GM19372 (cell line): ENCODE measurements around the gene KLK5.

ENCODE experiments used
- ATAC-seq: cut with Tn5 transposase; IDR thresholded peaks from one replicate; pipeline ENCODE4 v1.9.1; 2021; ENCODE audit warnings: mild to moderate bottlenecking, low read depth, moderate library complexity; ENCODE audit not compliant: unreplicated experiment

Gene KLK5

DNA sequence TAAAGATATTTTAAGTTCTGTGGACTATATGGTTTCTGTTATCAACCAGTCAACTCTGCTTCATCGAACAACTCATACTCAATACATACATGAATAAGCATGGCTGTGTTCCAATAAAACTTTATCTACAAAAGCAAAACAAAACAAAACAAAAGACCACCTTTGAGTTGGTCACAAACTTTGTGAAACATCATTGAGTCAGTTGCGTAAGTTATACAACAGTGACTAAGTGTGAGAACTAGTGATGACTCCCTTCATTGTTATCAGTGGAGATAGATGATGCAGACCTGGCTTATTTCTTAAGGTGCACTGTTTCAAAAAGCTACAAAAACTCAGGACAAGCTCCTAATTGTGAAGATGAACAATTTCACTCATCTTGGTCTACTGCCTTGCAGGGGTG, 27.1 kb downstream of the KLK5 start:
- no peak for ATAC-seq

GRCh38 chr19:50924586-50924985, 28.3 kb downstream of the KLK5 start:
- ATAC-seq: no peak

DNA sequence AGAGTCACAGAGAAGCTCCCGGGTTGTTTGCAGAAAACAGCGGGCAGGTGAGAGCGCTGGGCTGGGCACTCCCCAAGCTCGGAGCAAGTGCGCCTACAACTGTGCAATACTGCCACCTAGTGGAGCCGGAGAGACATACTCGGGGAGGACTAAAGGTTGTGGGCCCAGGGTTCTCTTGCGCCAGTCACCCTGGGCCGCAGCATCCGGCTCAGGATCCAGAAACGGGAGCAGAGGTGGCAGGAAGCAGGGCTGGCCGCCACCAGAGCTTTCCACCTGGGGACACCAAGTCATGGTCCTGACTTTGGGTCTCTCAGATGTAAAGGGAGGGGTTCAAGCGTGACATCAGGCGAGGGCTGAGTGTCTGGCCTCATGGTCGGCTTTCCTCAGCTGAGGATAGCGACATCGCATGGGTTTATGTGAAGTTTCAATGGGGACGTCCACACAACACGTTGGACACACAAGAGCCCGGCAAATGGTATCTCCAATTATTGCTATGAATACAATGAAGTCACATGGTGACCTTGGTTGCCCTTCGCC, 30.5 kb downstream of the KLK5 start:
- ATAC-seq: no peak

- no peak for ATAC-seq
These were observed 31.2 kb downstream of the KLK5 start for GRCh38 chr19:50921426-50922316.

GRCh38 chr19:50916069-50916468, 36.8 kb downstream of the KLK5 start:
- ATAC-seq: no peak

DNA sequence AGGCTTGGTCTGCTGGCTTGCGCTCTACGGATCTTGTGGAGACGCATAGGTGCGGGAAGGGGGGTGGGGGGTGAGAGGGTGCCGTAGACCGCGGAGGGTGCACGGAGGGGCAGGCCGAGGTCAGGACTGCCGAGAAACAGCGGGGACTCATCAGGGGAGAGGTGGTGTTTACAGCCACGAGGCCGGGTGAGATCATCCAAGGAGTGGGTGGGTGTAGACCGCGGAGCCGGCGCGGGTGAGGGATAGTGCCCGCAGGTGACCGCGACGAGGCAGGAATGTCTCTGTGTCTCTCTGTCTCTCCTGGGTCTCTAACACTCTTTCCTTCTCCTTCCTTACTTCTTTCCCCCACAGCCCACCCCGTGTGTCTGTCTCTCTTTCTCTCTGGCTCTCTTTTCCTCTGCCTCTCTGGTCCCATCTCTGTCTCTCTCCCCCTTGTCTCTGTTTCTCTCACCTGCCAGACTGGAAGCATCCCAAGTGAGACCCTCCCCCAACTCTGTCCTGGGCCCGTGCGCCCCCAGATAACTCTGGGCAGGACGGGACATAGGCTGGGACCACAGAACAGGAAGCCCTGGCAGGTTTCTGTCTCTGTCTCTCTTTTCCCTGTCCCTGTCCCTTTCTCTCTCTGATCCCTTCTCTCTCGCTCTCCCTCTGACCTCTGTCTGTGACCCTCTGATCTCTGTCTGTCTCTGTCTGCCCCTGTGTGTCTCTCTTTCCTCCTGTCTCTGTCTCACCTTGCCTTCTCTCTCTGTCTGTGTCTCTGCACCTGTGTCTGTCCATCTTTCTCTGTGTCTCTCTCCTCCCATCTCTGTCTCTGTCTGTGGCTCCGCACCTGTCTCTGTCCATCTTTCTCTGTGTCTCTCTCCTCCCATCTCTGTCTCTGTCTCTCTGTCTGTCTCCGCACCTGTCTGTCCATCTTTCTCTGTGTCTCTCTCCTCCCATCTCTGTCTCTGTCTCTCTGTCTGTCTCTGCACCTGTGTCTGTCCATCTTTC, 39.8 kb downstream of the KLK5 start:
- no peak for ATAC-seq

GRCh38 chr19:50912102-50912599, 40.7 kb downstream of the KLK5 start:
- ATAC-seq: no peak

- no peak for ATAC-seq
These were observed 41.4 kb downstream of the KLK5 start, which contains the start of gene KLK4 for GRCh38 chr19:50911206-50912101. TSS of gene KLK4 (minus strand) at chr19:50911395. CDS start at chr19:50910738, 657 bp downstream.

DNA sequence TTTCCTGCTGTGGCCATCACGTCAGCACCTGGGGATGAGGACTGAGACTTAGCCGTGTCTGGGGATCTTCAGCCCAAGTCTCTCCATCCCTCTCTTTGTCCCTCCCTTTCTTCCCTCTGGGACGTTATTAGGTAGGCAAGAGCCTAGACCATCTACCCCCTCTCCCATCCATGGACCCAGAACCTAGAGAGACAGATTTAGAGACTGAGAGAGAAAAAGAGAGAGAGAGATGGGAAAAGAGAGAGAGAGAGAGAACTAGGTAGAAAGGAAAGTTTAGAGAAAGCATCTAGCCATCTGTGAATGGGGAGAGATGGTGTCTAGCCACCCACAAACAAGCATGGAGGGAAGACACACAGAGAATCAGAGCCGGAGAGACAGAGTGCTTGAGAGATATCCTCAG, 42.1 kb downstream of the KLK5 start:
- no peak for ATAC-seq

- ATAC-seq: peak; percentile 57
These were observed 43.4 kb downstream of the KLK5 start for GRCh38 chr19:50909240-50910070.

DNA sequence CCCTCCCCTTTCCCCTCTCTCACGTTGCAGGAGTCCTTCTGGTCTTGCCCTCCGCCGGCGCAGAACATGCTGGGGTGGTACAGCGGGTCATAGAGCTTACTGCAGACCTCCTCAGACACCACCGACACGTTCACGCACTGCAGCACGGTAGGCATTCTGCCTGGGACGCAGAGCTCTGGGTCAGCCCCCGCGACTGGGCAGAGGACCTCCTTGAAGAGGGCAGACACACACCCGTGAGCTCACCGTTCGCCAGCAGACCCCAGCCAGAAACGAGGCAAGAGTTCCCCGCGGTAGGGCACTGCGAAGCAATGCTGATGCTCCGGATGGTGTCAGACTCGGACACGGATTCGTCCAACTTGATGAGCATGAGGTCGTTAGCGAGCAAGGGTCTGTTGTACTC, 44.5 kb downstream of the KLK5 start:
- no peak for ATAC-seq

GRCh38 chr19:50906217-50906616, 46.6 kb downstream of the KLK5 start:
- no peak for ATAC-seq

- ATAC-seq: no peak
These were observed 50.2 kb downstream of the KLK5 start for GRCh38 chr19:50902640-50903039.

- no peak for ATAC-seq
These were observed 53.3 kb downstream of the KLK5 start for GRCh38 chr19:50899569-50899968.

DNA sequence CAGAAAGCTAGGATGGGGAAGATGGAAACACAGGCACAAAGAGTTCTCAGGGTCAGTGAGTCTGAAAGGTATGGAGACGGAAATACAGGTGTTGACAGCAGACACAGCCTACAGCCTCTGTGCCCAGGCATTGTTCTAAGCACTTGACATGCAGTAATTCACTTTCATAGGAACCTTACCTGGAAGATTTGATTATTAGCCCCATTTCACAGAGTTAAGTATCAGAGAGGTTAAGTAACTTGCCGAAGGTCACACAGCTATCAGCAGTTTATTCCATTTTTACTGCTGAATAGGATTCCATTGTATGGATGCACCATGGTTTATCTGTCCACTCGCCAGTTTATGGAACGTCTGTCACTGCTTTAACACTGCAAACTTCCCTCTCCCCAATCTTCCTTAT, 54.8 kb downstream of the KLK5 start:
- ATAC-seq: no peak

GRCh38 chr19:50897612-50898011, 55.2 kb downstream of the KLK5 start:
- ATAC-seq: no peak

DNA sequence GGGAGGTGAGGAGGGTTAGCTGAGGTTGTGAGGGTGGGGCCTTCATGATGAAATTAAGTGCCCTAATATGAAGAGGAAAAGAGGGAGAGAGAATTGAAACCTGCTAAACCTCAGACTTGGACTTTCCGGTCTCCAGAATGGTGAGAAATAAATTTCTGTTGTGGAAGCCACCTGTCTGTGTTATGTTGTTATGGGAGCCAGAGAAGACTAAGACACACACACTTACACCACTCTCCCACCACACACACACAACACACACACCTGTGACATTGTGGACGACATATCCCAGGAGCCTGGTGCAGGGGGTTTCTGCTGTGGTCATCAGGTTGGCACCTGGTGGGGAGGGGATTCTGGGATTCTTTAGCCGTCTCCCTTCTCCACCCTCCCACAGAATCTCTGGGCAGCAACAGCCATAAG, 55.6 kb downstream of the KLK5 start:
- ATAC-seq: peak; percentile 23

- peak; percentile 92 for ATAC-seq
These were observed 56.1 kb downstream of the KLK5 start for GRCh38 chr19:50896591-50897190.
